ENCODE measurements around the gene ARMC12.

ARMC12 gene

DNA sequence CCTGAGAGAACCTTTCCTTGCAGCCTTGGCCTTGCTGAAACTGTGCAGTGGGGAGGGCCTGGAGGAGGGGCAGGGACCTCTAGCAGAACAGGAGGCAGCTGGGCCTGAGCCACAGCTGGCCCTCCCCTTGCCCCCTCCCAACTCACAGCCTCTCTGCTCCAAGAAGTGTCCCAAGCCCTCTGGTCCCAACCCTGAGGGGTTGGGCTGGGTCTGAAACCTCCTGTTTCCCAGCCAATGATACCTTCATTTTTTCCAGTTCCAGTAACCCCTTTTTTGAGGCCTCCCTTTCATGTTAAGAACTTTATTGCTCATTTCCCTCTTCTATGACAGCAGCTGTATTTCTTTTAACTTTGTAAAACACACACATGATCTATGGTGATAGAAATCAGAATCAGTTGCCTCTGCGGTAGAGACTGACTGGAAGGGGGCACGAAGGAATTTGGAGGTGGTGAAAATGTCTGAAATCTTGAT, 17.9 kb upstream of the ARMC12 start:
- Histone ChIP-seq H3K4me1 (ENCODE audit: control insufficient read depth, insufficient read depth, low read length, unreplicated experiment) (peaks cover 23% of the 10 kb centered on the region), H3K27me3 (ENCODE audit: insufficient read depth, low read length) (no peaks in the 10 kb centered on the region), H3K4me3 (ENCODE audit: low read depth, low read length) (peak overlapping the region; percentile 60; the same call in 1 of the 2 replicates), H3K79me2 (ENCODE audit: control insufficient read depth, insufficient read depth, low read length, unreplicated experiment) (no peaks in the 10 kb centered on the region), H3K27ac (ENCODE audit: low read depth, low read length) (no peak overlapping the region), H3K36me3 (ENCODE audit: insufficient read depth, low read length) (no peaks in the 10 kb centered on the region), H2AFZ (ENCODE audit: low read length, unreplicated experiment) (peak overlapping the region; percentile 4)

DNA sequence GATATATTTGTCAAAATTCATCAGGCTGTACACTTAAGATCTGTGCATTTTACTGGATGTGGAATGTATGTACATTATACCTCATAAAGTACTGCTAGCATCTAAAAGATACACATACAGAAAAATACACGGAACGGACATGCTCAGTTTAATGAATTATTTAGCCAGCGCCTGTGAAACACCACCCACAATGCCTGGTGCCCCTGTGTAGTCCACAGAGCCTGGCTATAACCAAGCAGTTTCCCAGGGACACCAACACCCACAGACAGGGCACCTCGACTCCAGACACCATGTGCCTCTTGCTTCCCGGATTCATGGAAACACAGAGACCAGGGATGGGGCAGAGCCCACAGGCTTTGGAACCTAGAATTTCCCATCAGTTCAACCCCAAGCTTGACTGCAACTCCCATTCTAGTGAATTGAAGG, 17.4 kb upstream of the ARMC12 start:
- Histone ChIP-seq H3K4me3 (ENCODE audit: low read depth, low read length) (peak overlapping the region; percentile 60), H3K27ac (ENCODE audit: low read depth, low read length) (peak overlapping the region; percentile 23; the same call in 1 of the 2 replicates)

DNA sequence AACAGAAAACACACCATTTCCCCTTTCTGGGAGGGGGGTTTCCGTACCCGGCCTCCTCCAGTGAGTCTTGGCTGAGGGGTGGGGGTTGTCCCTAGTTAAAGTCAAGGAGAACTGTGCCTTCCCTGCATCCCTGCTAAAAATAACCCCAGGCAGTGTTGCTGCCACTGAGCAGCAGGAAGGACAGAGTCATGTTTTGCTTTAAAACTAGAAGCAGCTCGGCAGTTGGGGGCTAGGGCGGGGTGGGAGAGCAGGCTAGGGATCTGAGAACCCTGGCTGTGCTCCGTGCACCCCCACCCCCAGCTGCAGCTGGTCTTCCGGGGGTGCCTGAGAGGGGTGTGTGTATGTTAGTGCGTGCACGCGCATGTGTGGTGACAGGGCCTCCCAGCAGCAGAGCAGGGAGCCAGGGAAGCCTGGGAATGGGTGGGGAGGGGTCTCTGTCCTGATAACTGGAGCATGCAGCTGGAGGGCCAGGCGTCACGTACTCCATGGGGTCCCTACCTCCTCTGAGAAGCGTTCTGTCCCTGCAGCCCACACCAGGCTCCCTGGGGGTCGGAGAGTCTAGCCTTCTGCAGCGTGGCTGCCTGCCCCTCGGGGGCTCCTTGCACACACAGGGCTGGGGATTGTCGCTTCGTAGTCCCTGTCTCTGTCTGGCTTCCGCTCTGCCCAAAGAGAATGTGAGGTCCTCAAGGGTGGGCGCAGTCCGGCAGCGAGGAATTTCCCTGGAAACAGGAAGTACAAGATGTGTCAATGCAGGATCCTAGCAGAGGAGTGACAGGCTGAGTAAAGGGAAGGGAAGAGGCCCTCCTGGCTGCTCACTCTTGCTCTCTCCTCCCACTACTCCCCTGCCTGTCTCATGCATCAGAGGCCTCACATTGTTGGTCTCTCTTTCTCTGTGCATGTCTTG, 16.8 kb upstream of the ARMC12 start:
- Histone ChIP-seq H3K36me3 (ENCODE audit: insufficient read depth, low read length) (no peaks in the 10 kb centered on the region), H2AFZ (ENCODE audit: low read length, unreplicated experiment) (peak overlapping the region; percentile 18), H3K27ac (ENCODE audit: low read depth, low read length) (peak overlapping the region; percentile 23; the same call in 1 of the 2 replicates)

More for the DNA sequence above, 17.4 kb upstream of the ARMC12 start:
- Histone ChIP-seq H3K79me2 (ENCODE audit: control insufficient read depth, insufficient read depth, low read length, unreplicated experiment) (no peaks in the 10 kb centered on the region), H3K36me3 (ENCODE audit: insufficient read depth, low read length) (no peaks in the 10 kb centered on the region), H2AFZ (ENCODE audit: low read length, unreplicated experiment) (peak overlapping the region; percentile 4), H3K4me1 (ENCODE audit: control insufficient read depth, insufficient read depth, low read length, unreplicated experiment) (peaks cover 27% of the 10 kb centered on the region), H3K27me3 (ENCODE audit: insufficient read depth, low read length) (no peaks in the 10 kb centered on the region)

DNA sequence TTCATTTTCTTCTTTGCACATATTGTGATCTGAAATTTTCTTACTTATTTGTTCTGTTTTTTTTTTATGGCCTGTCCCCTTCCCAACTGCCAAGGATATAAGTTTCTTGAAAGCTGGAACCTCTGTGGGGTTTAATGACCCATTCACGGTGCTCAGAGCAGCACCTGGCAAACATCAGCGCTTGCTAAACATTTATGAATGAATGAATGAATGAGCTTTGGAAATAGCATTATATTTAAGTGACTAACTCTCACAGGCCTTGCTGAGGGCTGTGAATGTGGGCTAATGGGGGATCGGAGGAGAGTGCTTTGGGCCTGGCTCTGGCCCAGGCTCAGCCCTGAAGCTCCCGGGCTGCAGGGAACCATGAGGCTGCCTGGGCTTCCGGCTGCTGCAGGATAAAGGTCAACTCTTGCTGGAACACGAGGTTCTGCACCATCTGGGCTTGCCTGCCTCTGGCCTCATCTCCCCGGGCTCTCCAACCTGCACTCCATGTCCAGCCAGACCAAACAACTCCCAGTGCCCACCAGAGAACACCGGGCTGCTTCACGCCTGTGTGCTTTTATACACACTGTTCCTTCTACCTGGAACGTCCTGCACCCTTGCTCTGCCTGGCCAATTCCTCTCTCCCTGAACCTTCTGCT, 14.6 kb upstream of the ARMC12 start:
- H3K79me2 ChIP-seq (ENCODE audit: control insufficient read depth, insufficient read depth, low read length, unreplicated experiment): no peaks in the 10 kb centered on the region
- peak overlapping the region; percentile 7 for H2AFZ ChIP-seq (ENCODE audit: low read length, unreplicated experiment)
- H3K36me3 ChIP-seq (ENCODE audit: insufficient read depth, low read length): no peaks in the 10 kb centered on the region
- peaks cover 56% of the 10 kb centered on the region for H3K4me1 ChIP-seq (ENCODE audit: control insufficient read depth, insufficient read depth, low read length, unreplicated experiment)
- H3K4me3 ChIP-seq (ENCODE audit: low read depth, low read length): no peak overlapping the region
- no peak overlapping the region for H3K27ac ChIP-seq (ENCODE audit: low read depth, low read length)
- no peaks in the 10 kb centered on the region for H3K27me3 ChIP-seq (ENCODE audit: insufficient read depth, low read length)

More for the DNA sequence above, 16.8 kb upstream of the ARMC12 start:
- H3K4me1 ChIP-seq (ENCODE audit: control insufficient read depth, insufficient read depth, low read length, unreplicated experiment): peaks cover 34% of the 10 kb centered on the region
- peak overlapping the region; percentile 60 for H3K4me3 ChIP-seq (ENCODE audit: low read depth, low read length)
- no peaks in the 10 kb centered on the region for H3K27me3 ChIP-seq (ENCODE audit: insufficient read depth, low read length)
- no peaks in the 10 kb centered on the region for H3K79me2 ChIP-seq (ENCODE audit: control insufficient read depth, insufficient read depth, low read length, unreplicated experiment)

- peaks cover 65% of the 10 kb centered on the region for H3K4me1 ChIP-seq (ENCODE audit: control insufficient read depth, insufficient read depth, low read length, unreplicated experiment)
- no peaks in the 10 kb centered on the region for H3K27me3 ChIP-seq (ENCODE audit: insufficient read depth, low read length)
- no peaks in the 10 kb centered on the region for H3K36me3 ChIP-seq (ENCODE audit: insufficient read depth, low read length)
- no peak overlapping the region for H3K4me3 ChIP-seq (ENCODE audit: low read depth, low read length)
- no peak overlapping the region for H2AFZ ChIP-seq (ENCODE audit: low read length, unreplicated experiment)
- no peaks in the 10 kb centered on the region for H3K79me2 ChIP-seq (ENCODE audit: control insufficient read depth, insufficient read depth, low read length, unreplicated experiment)
- no peak overlapping the region for H3K27ac ChIP-seq (ENCODE audit: low read depth, low read length)
Observed at GRCh38 chr6:35723587-35723986, 13.2 kb upstream of the ARMC12 start.

DNA sequence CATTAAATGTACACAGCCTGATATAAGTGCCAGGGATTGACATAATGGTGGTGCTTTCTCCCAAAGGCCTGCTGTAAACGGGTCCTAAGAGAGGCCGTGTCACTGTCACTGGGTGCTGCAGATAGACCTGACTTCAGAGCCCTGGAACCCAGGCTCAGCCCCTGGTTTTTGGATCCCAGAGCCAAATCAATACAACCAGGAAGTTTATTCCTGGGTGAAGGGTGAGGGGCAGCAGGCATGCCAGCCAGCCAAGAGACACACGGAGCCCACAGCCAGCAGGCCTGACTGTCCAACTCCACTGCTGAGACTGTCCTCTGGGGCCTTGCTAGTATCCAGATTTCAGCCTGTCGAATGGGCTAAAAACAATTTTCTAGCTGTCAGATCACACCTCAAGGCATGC, 12.8 kb upstream of the ARMC12 start:
- Histone ChIP-seq H3K4me3 (ENCODE audit: low read depth, low read length) (no peak overlapping the region), H3K27ac (ENCODE audit: low read depth, low read length) (no peak overlapping the region), H3K27me3 (ENCODE audit: insufficient read depth, low read length) (no peaks in the 10 kb centered on the region), H2AFZ (ENCODE audit: low read length, unreplicated experiment) (no peak overlapping the region), H3K36me3 (ENCODE audit: insufficient read depth, low read length) (no peaks in the 10 kb centered on the region), H3K79me2 (ENCODE audit: control insufficient read depth, insufficient read depth, low read length, unreplicated experiment) (no peaks in the 10 kb centered on the region), H3K4me1 (ENCODE audit: control insufficient read depth, insufficient read depth, low read length, unreplicated experiment) (peaks cover 67% of the 10 kb centered on the region)

DNA sequence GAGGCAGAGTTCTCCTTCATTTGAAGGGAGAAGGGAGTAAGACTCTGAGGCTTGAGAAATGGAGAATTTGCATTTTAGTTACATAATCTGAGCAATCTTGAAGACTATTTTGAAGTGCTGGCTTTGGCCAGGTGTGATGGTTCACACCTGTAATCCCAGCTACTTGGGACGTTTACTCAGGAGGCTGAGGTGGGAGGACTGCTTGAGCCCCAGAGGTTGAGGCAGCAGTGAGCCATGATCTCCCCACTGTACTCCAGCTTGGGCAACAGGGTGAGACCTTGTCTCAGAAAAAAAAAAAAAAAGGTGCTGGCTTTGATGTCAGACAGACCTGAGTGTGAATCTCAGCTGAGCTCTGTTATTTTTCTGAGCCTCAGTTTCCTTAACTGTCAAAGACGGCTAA, 12.4 kb upstream of the ARMC12 start:
- Histone ChIP-seq H3K36me3 (ENCODE audit: insufficient read depth, low read length) (no peaks in the 10 kb centered on the region), H3K4me1 (ENCODE audit: control insufficient read depth, insufficient read depth, low read length, unreplicated experiment) (peaks cover 67% of the 10 kb centered on the region), H3K4me3 (ENCODE audit: low read depth, low read length) (no peak overlapping the region), H3K79me2 (ENCODE audit: control insufficient read depth, insufficient read depth, low read length, unreplicated experiment) (no peaks in the 10 kb centered on the region), H2AFZ (ENCODE audit: low read length, unreplicated experiment) (no peak overlapping the region), H3K27me3 (ENCODE audit: insufficient read depth, low read length) (no peaks in the 10 kb centered on the region), H3K27ac (ENCODE audit: low read depth, low read length) (peak overlapping the region; percentile 98)

GRCh38 chr6:35725081-35725708, 11.6 kb upstream of the ARMC12 start:
- Histone ChIP-seq H2AFZ (ENCODE audit: low read length, unreplicated experiment) (no peak overlapping the region), H3K27me3 (ENCODE audit: insufficient read depth, low read length) (no peaks in the 10 kb centered on the region), H3K36me3 (ENCODE audit: insufficient read depth, low read length) (no peaks in the 10 kb centered on the region), H3K4me1 (ENCODE audit: control insufficient read depth, insufficient read depth, low read length, unreplicated experiment) (peaks cover 67% of the 10 kb centered on the region), H3K27ac (ENCODE audit: low read depth, low read length) (peak overlapping the region; percentile 98), H3K79me2 (ENCODE audit: control insufficient read depth, insufficient read depth, low read length, unreplicated experiment) (no peaks in the 10 kb centered on the region), H3K4me3 (ENCODE audit: low read depth, low read length) (no peak overlapping the region)

- H3K4me3 ChIP-seq (ENCODE audit: low read depth, low read length): peak overlapping the region; percentile 28; the same call in 1 of the 2 replicates
- no peaks in the 10 kb centered on the region for H3K27me3 ChIP-seq (ENCODE audit: insufficient read depth, low read length)
- H3K36me3 ChIP-seq (ENCODE audit: insufficient read depth, low read length): no peaks in the 10 kb centered on the region
- no peak overlapping the region for H2AFZ ChIP-seq (ENCODE audit: low read length, unreplicated experiment)
- H3K79me2 ChIP-seq (ENCODE audit: control insufficient read depth, insufficient read depth, low read length, unreplicated experiment): no peaks in the 10 kb centered on the region
- peak overlapping the region; percentile 98 for H3K27ac ChIP-seq (ENCODE audit: low read depth, low read length)
- peaks cover 68% of the 10 kb centered on the region for H3K4me1 ChIP-seq (ENCODE audit: control insufficient read depth, insufficient read depth, low read length, unreplicated experiment)
Observed at GRCh38 chr6:35725721-35726438, 11.0 kb upstream of the ARMC12 start.

All from ACC112 (cell line).